Testis (tissue), 3 donors: ENCODE measurements around the gene MYO18A. TPM values are rescaled to one million over a fixed set of nuclear protein-coding genes. Genes with fewer than 3 reads are reported as not detected.
A peak's percentile ranks its signal among the peaks of the same experiment; 100 is the strongest.

Experiments
- DNase-seq: peaks from one replicate; pipeline ENCODE4 v3.0.0-alpha.2; 2019
- H3K27ac ChIP-seq, 2 donors: fragments of 200-600 bp; sonication (generic); one replicate each; pipeline ENCODE4 v1.5.1; 2019
- H3K27me3 ChIP-seq: fragments of 200-600 bp; sonication (generic); one replicate; pipeline ENCODE4 v1.5.1; 2019
- H3K36me3 ChIP-seq: fragments of 200-600 bp; sonication (generic); one replicate; pipeline ENCODE4 v1.5.1; 2017; ENCODE audit warnings: low read depth; ENCODE audit errors: missing control alignments
- H3K4me1 ChIP-seq: fragments of 200-600 bp; sonication (generic); one replicate; pipeline ENCODE4 v1.5.1; 2019
- H3K4me3 ChIP-seq, 2 donors: fragments of 200-600 bp; sonication (generic); one replicate each; pipeline ENCODE4 v1.5.1; 2017 to 2019
- H3K9me3 ChIP-seq: fragments of 200-600 bp; sonication (generic); one replicate; pipeline ENCODE4 v1.5.1; 2017
- CTCF ChIP-seq, 3 experiments: fragments of 450-650 bp in 2 of 3; fragments of 200-600 bp in 1 of 3; sonication (generic) in 1 of 3; IDR thresholded peaks; one replicate each; pipeline ENCODE4 v1.5.1; 2016 to 2019; ENCODE audit warnings: antibody characterized with exemption in 3 of 3, mild to moderate bottlenecking in 2 of 3, moderate library complexity in 1 of 3
- POLR2A ChIP-seq: fragments of 450-650 bp; IDR thresholded peaks from one replicate; pipeline ENCODE4 v1.6.1; 2017; ENCODE audit warnings: antibody characterized with exemption, mild to moderate bottlenecking, moderate library complexity
- WGBS, 2 donors: methylation state at CpG; one replicate each; pipeline ENCODE4 v1.1.5; 2018; 5-methylcytosine and 5-hydroxymethylcytosine counted together
- intact Hi-C: fragments of 100-400 bp; cut with DNase I; formaldehyde crosslinking; loops from one replicate; pipeline ENCODE4 v1.15.1; 2023; ENCODE audit warnings: low total_unique reads
- polyA plus RNA-seq: library from polyadenylated mRNA; stranded (reverse); fragments of 350-450 nt; fragmentation: Illumina TruSeq; extraction: RNeasy Lipid Tissue Mini Kit (QIAGEN cat#74804); gene quantifications from one replicate; pipeline ENCODE4 v1.2.3, GENCODE V29; 2014; ENCODE audit warnings: low read depth, low replicate concordance; ENCODE audit not compliant: insufficient read depth
- total RNA-seq, 2 donors: library from RNA; depleted of rRNA; stranded (reverse); fragments of >200 nt; gene quantifications; one replicate each; pipeline ENCODE4 v1.2.3, GENCODE V29; 2016

The MYO18A gene
- total and polyA plus RNA-seq, 3 donors from 2014 or later = 89.1 to 154 (median 91.1) TPM

GRCh38 chr17:29124135-29124924, 55.9 kb downstream of the MYO18A start:
- intact Hi-C loops = no loop called here
- no peak for TF ChIP-seq POLR2A
- peak; percentile 47 to 86 (median 61) for TF ChIP-seq CTCF (IDR thresholded peaks at IDR 0.05)
- no peaks in the 10 kb centered on the region for H3K27me3 ChIP-seq
- DNase-seq = peak; percentile 72
- no peak overlapping the region for H3K27ac ChIP-seq
- no peak overlapping the region for H3K4me3 ChIP-seq
- no peaks in the 10 kb centered on the region for H3K9me3 ChIP-seq
- WGBS, 2 donors = 69 to 86% methylated on average over 7 to 13 of the region's 13 CpGs
- H3K36me3 ChIP-seq = no peaks in the 10 kb centered on the region
- peaks cover 8% of the 10 kb centered on the region for H3K4me1 ChIP-seq

- H3K27ac ChIP-seq = no peak overlapping the region
- H3K4me3 ChIP-seq = no peak overlapping the region
- no peaks in the 10 kb centered on the region for H3K9me3 ChIP-seq
- WGBS, 2 donors = 82 to 83% methylated on average over 9 of the region's 9 CpGs
- TF ChIP-seq POLR2A (no peak), CTCF (IDR thresholded peaks at IDR 0.05) (no peak)
- peaks cover 8% of the 10 kb centered on the region for H3K4me1 ChIP-seq
- no peaks in the 10 kb centered on the region for H3K36me3 ChIP-seq
- intact Hi-C loops = no loop called here
- DNase-seq = no peak
- H3K27me3 ChIP-seq = no peaks in the 10 kb centered on the region
These were observed 57.1 kb downstream of the MYO18A start for GRCh38 chr17:29123111-29123510.

GRCh38 chr17:29121442-29121841, 58.8 kb downstream of the MYO18A start:
- Histone ChIP-seq H3K27me3 (no peaks in the 10 kb centered on the region), H3K4me3 (no peak overlapping the region), H3K9me3 (no peaks in the 10 kb centered on the region), H3K27ac (no peak overlapping the region), H3K4me1 (peaks cover 8% of the 10 kb centered on the region), H3K36me3 (no peaks in the 10 kb centered on the region)
- no peak for DNase-seq
- intact Hi-C loops = no loop called here
- TF ChIP-seq CTCF (IDR thresholded peaks at IDR 0.05) (no peak), POLR2A (no peak)
- WGBS, 2 donors = 85 to 87% methylated on average over 3 to 10 of the region's 10 CpGs

GRCh38 chr17:29120433-29120832, 59.8 kb downstream of the MYO18A start:
- Histone ChIP-seq H3K4me3 (no peak overlapping the region), H3K4me1 (peaks cover 8% of the 10 kb centered on the region), H3K27ac (no peak overlapping the region), H3K36me3 (no peaks in the 10 kb centered on the region), H3K9me3 (no peaks in the 10 kb centered on the region), H3K27me3 (no peaks in the 10 kb centered on the region)
- intact Hi-C loops = no loop called here
- TF ChIP-seq POLR2A (no peak), CTCF (IDR thresholded peaks at IDR 0.05) (no peak)
- WGBS, 2 donors = 89 to 100% methylated on average over 2 of the region's 2 CpGs
- no peak for DNase-seq

- no peak for DNase-seq
- Histone ChIP-seq H3K4me1 (no peaks in the 10 kb centered on the region), H3K27me3 (no peaks in the 10 kb centered on the region), H3K9me3 (no peaks in the 10 kb centered on the region), H3K4me3 (no peak overlapping the region), H3K27ac (no peak overlapping the region), H3K36me3 (no peaks in the 10 kb centered on the region)
- intact Hi-C loops = no loop called here
- WGBS, 2 donors = 95 to 99% methylated on average over 5 to 6 of the region's 6 CpGs
- TF ChIP-seq POLR2A = no peak
- TF ChIP-seq CTCF (IDR thresholded peaks at IDR 0.05) = no peak
These were observed 60.9 kb downstream of the MYO18A start for GRCh38 chr17:29119265-29119664.
